Neural crest cell (in vitro differentiated cells): Measurements from ENCODE around the gene AKIRIN1. TPM values are rescaled to one million over a fixed set of nuclear protein-coding genes. Genes with fewer than 3 reads are reported as not detected.
"Not testable (repeated sequence)": the region's sequence is repeated elsewhere in the genome, so short reads cannot be mapped to it uniquely, and the experiment has no call there.

ENCODE experiments used
- DNase-seq: peaks from one replicate; pipeline ENCODE4 v3.0.0; 2021; ENCODE audit warnings: low read depth, mixed read lengths, low spot score
- H3K27ac Mint-ChIP-seq: one replicate; pipeline ENCODE4 v1.8.0; 2021; ENCODE audit warnings: mild to moderate bottlenecking, mixed read lengths; ENCODE audit not compliant: unreplicated experiment
- H3K27me3 Mint-ChIP-seq: 2 replicates; pipeline ENCODE4 v1.8.0; 2021; ENCODE audit warnings: low read depth, mild to moderate bottlenecking, mixed read lengths
- H3K36me3 Mint-ChIP-seq: 2 replicates; pipeline ENCODE4 v1.8.0; 2021; ENCODE audit warnings: low read depth, mild to moderate bottlenecking, mixed read lengths
- H3K4me1 Mint-ChIP-seq: 2 replicates; pipeline ENCODE4 v1.8.0; 2021; ENCODE audit warnings: mixed read lengths
- H3K4me3 Mint-ChIP-seq: one replicate; pipeline ENCODE4 v1.8.0; 2021; ENCODE audit warnings: mild to moderate bottlenecking, mixed read lengths
- H3K9me3 Mint-ChIP-seq: 2 replicates; pipeline ENCODE4 v1.8.0; 2021; ENCODE audit warnings: mixed read lengths
- total RNA-seq: library from RNA; stranded (reverse); gene quantifications from 2 replicates; pipeline ENCODE4 v1.2.1, GENCODE V29; 2021
- TF ChIP-seq, protein P1 (sequence below): fragments of 200-600 bp; sonication (generic); conservative IDR thresholded peaks from 2 replicates; pipeline ENCODE4 v1.5.0; 2021; ENCODE audit warnings: antibody characterized with exemption, mild to moderate bottlenecking

The AKIRIN1 gene
- total RNA-seq, 1 donor from 2014 or later = 93.3 TPM

GRCh38 chr1:38953433-38953860 lies 37.6 kb upstream of the AKIRIN1 start:
- TF ChIP-seq, protein P1, sequence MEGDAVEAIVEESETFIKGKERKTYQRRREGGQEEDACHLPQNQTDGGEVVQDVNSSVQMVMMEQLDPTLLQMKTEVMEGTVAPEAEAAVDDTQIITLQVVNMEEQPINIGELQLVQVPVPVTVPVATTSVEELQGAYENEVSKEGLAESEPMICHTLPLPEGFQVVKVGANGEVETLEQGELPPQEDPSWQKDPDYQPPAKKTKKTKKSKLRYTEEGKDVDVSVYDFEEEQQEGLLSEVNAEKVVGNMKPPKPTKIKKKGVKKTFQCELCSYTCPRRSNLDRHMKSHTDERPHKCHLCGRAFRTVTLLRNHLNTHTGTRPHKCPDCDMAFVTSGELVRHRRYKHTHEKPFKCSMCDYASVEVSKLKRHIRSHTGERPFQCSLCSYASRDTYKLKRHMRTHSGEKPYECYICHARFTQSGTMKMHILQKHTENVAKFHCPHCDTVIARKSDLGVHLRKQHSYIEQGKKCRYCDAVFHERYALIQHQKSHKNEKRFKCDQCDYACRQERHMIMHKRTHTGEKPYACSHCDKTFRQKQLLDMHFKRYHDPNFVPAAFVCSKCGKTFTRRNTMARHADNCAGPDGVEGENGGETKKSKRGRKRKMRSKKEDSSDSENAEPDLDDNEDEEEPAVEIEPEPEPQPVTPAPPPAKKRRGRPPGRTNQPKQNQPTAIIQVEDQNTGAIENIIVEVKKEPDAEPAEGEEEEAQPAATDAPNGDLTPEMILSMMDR = no peak
- H3K27me3 Mint-ChIP-seq = no peaks in the 10 kb centered on the region
- H3K9me3 Mint-ChIP-seq = no peaks in the 10 kb centered on the region
- DNase-seq = no peak
- H3K4me1 Mint-ChIP-seq = no peaks in the 10 kb centered on the region
- H3K4me3 Mint-ChIP-seq = no peak overlapping the region
- no peak overlapping the region for H3K27ac Mint-ChIP-seq
- H3K36me3 Mint-ChIP-seq = no peaks in the 10 kb centered on the region

GRCh38 chr1:38958967-38959366 lies 32.1 kb upstream of the AKIRIN1 start:
- DNase-seq = no peak
- Mint-ChIP-seq H3K27ac (no peak overlapping the region), H3K27me3 (no peaks in the 10 kb centered on the region), H3K9me3 (no peaks in the 10 kb centered on the region), H3K36me3 (no peaks in the 10 kb centered on the region), H3K4me1 (no peaks in the 10 kb centered on the region), H3K4me3 (no peak overlapping the region)
- TF ChIP-seq, protein P1 = no peak

DNA sequence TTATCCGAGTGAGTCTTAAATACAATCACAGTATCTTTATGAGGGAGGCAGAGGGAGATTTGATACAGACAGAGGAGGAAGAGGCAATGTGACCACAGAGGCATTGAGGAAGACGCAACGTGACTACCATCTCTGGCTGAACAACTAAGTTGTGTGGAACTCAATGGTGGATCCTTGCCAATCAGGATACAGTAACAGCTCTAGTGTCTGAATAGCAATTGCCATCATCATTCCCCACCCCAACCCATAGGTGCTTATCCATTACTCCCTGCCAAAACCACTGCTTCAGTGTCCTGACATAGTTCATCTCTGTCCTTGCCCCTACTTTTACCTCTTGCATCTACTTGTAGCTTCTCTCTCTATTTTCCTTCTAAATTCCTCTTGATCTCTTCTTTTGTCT lies 29.0 kb upstream of the AKIRIN1 start:
- TF ChIP-seq, protein P1 = no peak
- DNase-seq = no peak
- no peaks in the 10 kb centered on the region for H3K4me1 Mint-ChIP-seq
- no peaks in the 10 kb centered on the region for H3K27me3 Mint-ChIP-seq
- H3K27ac Mint-ChIP-seq = no peak overlapping the region
- H3K4me3 Mint-ChIP-seq = no peak overlapping the region
- H3K36me3 Mint-ChIP-seq = no peaks in the 10 kb centered on the region
- H3K9me3 Mint-ChIP-seq = no peaks in the 10 kb centered on the region

DNA sequence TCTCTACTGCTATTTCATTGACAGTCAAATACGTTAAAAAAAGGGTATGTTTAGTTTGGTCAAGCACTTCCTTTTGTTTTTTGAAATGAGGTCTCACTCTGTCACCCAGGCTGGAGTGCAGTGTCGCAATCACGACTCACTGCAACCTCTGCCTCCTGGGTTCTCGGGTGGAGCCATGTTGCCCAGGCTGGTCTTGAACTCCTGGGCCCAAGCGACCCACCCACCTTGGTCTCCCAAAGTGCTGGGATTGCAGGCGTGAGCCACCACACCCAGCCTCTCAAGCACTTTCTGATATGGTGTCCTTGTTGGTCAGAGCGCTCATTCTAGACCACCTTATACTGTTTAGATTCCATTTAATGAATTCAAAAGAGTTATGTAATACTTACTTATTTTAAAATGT lies 28.5 kb upstream of the AKIRIN1 start:
- TF ChIP-seq, protein P1 = no peak
- Mint-ChIP-seq H3K36me3 (no peaks in the 10 kb centered on the region), H3K27me3 (no peaks in the 10 kb centered on the region), H3K4me3 (no peak overlapping the region), H3K27ac (no peak overlapping the region), H3K9me3 (no peaks in the 10 kb centered on the region), H3K4me1 (no peaks in the 10 kb centered on the region)
- no peak for DNase-seq

DNA sequence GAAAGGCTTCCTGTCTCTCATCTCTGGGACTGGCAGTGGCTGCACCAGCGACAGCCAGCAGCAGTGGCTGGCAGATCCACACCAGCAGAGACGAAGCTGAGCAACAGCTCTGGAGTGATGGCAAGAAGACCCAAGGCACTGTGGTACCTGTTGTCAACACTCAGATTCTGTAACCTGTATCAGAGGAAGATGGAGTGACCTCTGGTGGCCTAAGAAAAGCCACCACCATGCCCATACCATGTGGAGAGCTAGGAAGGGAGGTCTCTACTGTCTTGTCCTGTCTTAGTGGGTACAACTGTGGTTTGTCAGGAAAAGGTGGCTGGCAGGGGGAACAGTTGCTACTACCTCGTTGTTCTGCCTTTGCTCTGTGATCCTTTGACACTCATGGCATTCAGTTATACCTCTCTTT lies 26.9 kb upstream of the AKIRIN1 start:
- no peaks in the 10 kb centered on the region for H3K36me3 Mint-ChIP-seq

GRCh38 chr1:38973145-38973544 lies 17.9 kb upstream of the AKIRIN1 start:
- not testable (repeated sequence) for H3K9me3 Mint-ChIP-seq, H3K36me3 Mint-ChIP-seq, H3K27ac Mint-ChIP-seq, H3K27me3 Mint-ChIP-seq, DNase-seq, H3K4me3 Mint-ChIP-seq
- peaks cover 14% of the 10 kb centered on the region for H3K4me1 Mint-ChIP-seq

More for the DNA sequence above, 26.9 kb upstream of the AKIRIN1 start:
- no peak overlapping the region for H3K27ac Mint-ChIP-seq
- peaks cover 8% of the 10 kb centered on the region for H3K4me1 Mint-ChIP-seq
- H3K4me3 Mint-ChIP-seq = no peak overlapping the region
- TF ChIP-seq, protein P1 = no peak
- DNase-seq = no peak
- peaks cover 5% of the 10 kb centered on the region for H3K9me3 Mint-ChIP-seq
- no peaks in the 10 kb centered on the region for H3K27me3 Mint-ChIP-seq
